Measurements from ENCODE around the gene TRIM9.

Gene TRIM9

DNA sequence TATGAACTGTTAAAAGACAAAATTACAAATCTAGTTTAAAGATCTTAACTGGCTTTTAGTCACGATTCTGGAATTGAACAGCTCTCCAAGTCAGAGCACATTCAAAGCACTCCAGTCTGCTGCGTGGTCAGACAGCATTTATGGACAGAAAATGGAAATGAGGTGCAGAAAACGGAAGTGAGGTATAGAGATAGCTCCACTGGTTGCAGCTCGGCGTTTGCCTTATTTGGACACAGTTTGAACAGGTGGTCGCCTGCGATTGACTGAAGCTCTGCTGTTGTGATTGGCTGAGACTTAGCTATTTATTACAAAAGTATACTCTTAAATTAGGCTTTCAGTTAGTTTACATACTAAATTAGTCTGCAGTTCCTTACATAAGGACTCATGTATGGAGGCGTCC, 28.3 kb downstream of the TRIM9 start:
- no peak overlapping the region for H3K4me3 ChIP-seq (ENCODE audit: low read length)
- TF ChIP-seq, protein P1, sequence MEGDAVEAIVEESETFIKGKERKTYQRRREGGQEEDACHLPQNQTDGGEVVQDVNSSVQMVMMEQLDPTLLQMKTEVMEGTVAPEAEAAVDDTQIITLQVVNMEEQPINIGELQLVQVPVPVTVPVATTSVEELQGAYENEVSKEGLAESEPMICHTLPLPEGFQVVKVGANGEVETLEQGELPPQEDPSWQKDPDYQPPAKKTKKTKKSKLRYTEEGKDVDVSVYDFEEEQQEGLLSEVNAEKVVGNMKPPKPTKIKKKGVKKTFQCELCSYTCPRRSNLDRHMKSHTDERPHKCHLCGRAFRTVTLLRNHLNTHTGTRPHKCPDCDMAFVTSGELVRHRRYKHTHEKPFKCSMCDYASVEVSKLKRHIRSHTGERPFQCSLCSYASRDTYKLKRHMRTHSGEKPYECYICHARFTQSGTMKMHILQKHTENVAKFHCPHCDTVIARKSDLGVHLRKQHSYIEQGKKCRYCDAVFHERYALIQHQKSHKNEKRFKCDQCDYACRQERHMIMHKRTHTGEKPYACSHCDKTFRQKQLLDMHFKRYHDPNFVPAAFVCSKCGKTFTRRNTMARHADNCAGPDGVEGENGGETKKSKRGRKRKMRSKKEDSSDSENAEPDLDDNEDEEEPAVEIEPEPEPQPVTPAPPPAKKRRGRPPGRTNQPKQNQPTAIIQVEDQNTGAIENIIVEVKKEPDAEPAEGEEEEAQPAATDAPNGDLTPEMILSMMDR (conservative IDR thresholded peaks at IDR 0.05; ENCODE audit: low read length) = no peak
- no peak for DNase-seq (ENCODE audit: low read depth)

- DNase-seq (ENCODE audit: low read depth) = no peak
- H3K4me3 ChIP-seq (ENCODE audit: low read length) = no peak overlapping the region
- TF ChIP-seq, protein P1 (conservative IDR thresholded peaks at IDR 0.05; ENCODE audit: low read length) = no peak
Measured at GRCh38 chr14:51059032-51059431, 35.9 kb downstream of the TRIM9 start.

- no peak overlapping the region for H3K4me3 ChIP-seq (ENCODE audit: low read length)
- no peak for DNase-seq (ENCODE audit: low read depth)
- TF ChIP-seq, protein P1 (conservative IDR thresholded peaks at IDR 0.05; ENCODE audit: low read length) = no peak
Measured at GRCh38 chr14:51058382-51058781, 36.5 kb downstream of the TRIM9 start.

GRCh38 chr14:51056421-51056820, 38.5 kb downstream of the TRIM9 start:
- DNase-seq (ENCODE audit: low read depth) = no peak
- H3K4me3 ChIP-seq (ENCODE audit: low read length) = no peak overlapping the region
- TF ChIP-seq, protein P1 (conservative IDR thresholded peaks at IDR 0.05; ENCODE audit: low read length) = no peak

DNA sequence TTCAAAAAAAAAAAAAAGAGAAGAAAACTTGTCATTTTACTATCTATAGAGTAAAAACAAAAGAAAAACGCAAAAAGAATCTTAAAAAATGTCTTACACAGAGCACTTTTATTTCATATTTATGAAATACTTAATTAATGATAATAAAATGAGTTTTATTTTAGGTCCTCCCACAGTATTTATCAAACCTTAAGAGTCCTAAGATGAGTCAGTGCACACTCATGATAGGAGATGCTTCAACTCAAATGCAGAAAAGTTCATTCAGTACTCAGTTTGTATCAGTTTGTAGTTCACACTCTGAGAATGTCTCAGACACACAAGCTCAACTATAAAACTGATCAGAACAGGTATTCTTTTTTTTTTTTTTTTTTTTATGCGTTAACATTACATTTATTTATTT, 41.7 kb downstream of the TRIM9 start:
- H3K4me3 ChIP-seq (ENCODE audit: low read length) = no peak overlapping the region
- TF ChIP-seq, protein P1 (conservative IDR thresholded peaks at IDR 0.05; ENCODE audit: low read length) = no peak
- no peak for DNase-seq (ENCODE audit: low read depth)

- no peak for DNase-seq (ENCODE audit: low read depth)
- no peak overlapping the region for H3K4me3 ChIP-seq (ENCODE audit: low read length)
Measured at GRCh38 chr14:51044961-51045360, 49.9 kb downstream of the TRIM9 start.

DNA sequence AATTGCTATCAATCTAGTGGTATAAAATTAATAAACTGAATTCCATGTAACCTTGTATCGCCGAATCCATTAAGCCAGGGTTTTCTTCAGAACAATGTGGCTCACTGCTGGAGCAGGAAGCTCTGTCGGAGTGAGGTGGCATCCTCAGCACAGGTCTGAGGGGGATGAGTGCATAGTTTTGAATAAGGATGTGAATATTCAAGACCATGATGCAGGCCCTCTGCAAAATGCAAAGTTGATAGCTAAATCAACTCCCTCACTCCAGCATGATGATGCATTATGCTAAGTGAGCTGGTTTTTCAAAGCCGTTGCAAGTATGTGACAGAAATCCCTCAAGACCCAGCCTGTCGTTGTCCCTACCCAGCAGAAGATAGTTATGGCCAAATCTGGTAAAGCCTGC, 53.0 kb downstream of the TRIM9 start:
- no peak overlapping the region for H3K4me3 ChIP-seq (ENCODE audit: low read length)

More at GRCh38 chr14:51044961-51045360, 49.9 kb downstream of the TRIM9 start:
- TF ChIP-seq, protein P1 (conservative IDR thresholded peaks at IDR 0.05; ENCODE audit: low read length) = no peak

More for the DNA sequence above, 53.0 kb downstream of the TRIM9 start:
- TF ChIP-seq, protein P1 (conservative IDR thresholded peaks at IDR 0.05; ENCODE audit: low read length) = no peak
- DNase-seq (ENCODE audit: low read depth) = no peak

All from AG10803 (cell line).